NCI-H2227 (cell line): ENCODE results near the gene NCAPG2.
"Not testable (repeated sequence)": the region's sequence is repeated elsewhere in the genome, so short reads cannot be mapped to it uniquely, and the experiment has no call there.

ENCODE experiments used
- DNase-seq: peaks from one replicate; lab custom pipeline; 2025; ENCODE audit not compliant: unreplicated experiment; lab: John Stamatoyannopoulos, UW

Gene NCAPG2

GRCh38 chr7:158676906-158677305 is 27.7 kb downstream of the NCAPG2 start:
- no peak for DNase-seq

GRCh38 chr7:158676171-158676840 is 28.3 kb downstream of the NCAPG2 start:
- no peak for DNase-seq

GRCh38 chr7:158672975-158673374 is 31.6 kb downstream of the NCAPG2 start:
- DNase-seq = no peak

GRCh38 chr7:158668086-158668485 is 36.5 kb downstream of the NCAPG2 start:
- not testable (repeated sequence) for DNase-seq

- not testable (repeated sequence) for DNase-seq
Measured at GRCh38 chr7:158666966-158667678, 37.5 kb downstream of the NCAPG2 start.

GRCh38 chr7:158666401-158666800 is 38.2 kb downstream of the NCAPG2 start:
- no peak for DNase-seq

GRCh38 chr7:158664406-158664805 is 40.2 kb downstream of the NCAPG2 start:
- DNase-seq = no peak

- no peak for DNase-seq
Measured at GRCh38 chr7:158663428-158663741, 41.2 kb downstream of the NCAPG2 start.

GRCh38 chr7:158662610-158663427 is 41.8 kb downstream of the NCAPG2 start:
- DNase-seq = no peak

GRCh38 chr7:158658475-158658874 is 46.1 kb downstream of the NCAPG2 start:
- DNase-seq = no peak

- DNase-seq = no peak
Measured at GRCh38 chr7:158657189-158657746, 47.3 kb downstream of the NCAPG2 start.

GRCh38 chr7:158655931-158656441 is 48.6 kb downstream of the NCAPG2 start:
- no peak for DNase-seq

- no peak for DNase-seq
Measured at GRCh38 chr7:158655507-158655906, 49.1 kb downstream of the NCAPG2 start.

GRCh38 chr7:158651968-158652565 is 52.5 kb downstream of the NCAPG2 start:
- DNase-seq = no peak

GRCh38 chr7:158650821-158651225 is 53.8 kb downstream of the NCAPG2 start:
- DNase-seq = no peak

GRCh38 chr7:158649279-158649678 is 55.3 kb downstream of the NCAPG2 start:
- no peak for DNase-seq

- DNase-seq = no peak
Measured at GRCh38 chr7:158648787-158649186, 55.8 kb downstream of the NCAPG2 start.

GRCh38 chr7:158648168-158648567 is 56.4 kb downstream of the NCAPG2 start:
- DNase-seq = no peak

- no peak for DNase-seq
Measured at GRCh38 chr7:158647475-158647792, 57.2 kb downstream of the NCAPG2 start.

- peak; percentile 37 for DNase-seq
Measured at GRCh38 chr7:158646766-158647474, 57.7 kb downstream of the NCAPG2 start.

- peak; percentile 75 for DNase-seq
Measured at GRCh38 chr7:158645842-158646241, 58.8 kb downstream of the NCAPG2 start.
